ENCODE results near the gene PNLIPRP3.
"Not testable (repeated sequence)": the region's sequence is repeated elsewhere in the genome, so short reads cannot be mapped to it uniquely, and the experiment has no call there.

The PNLIPRP3 gene

GRCh38 chr10:116427671-116428070 is at the start of gene PNLIPRP3:
PNLIPRP3 (plus strand) TSS chr10:116427847; CDS start chr10:116428013, 166 bp downstream.
- H3K4me1 ChIP-seq (ENCODE audit: control insufficient read depth, low read depth, low read length), result no peaks in the 10 kb centered on the region
- no peak within 1 kb of the TSS for H3K9ac ChIP-seq (ENCODE audit: low read length)
- H3K9me3 ChIP-seq (ENCODE audit: control insufficient read depth, low read depth, low read length), result no peaks in the 10 kb centered on the region
- no peaks in the 10 kb centered on the region for H3K27me3 ChIP-seq (ENCODE audit: control insufficient read depth, insufficient read depth, low read length)
- H3K27ac ChIP-seq (ENCODE audit: low read length), result no peak within 1 kb of the TSS
- no peak within 1 kb of the TSS for H3K4me3 ChIP-seq (ENCODE audit: low read length)
- H3K36me3 ChIP-seq (ENCODE audit: control insufficient read depth, low read depth, low read length), result no peaks in the 10 kb centered on the region

GRCh38 chr10:116382290-116382689 is 45.4 kb upstream of the PNLIPRP3 start:
- no peaks in the 10 kb centered on the region for H3K36me3 ChIP-seq (ENCODE audit: control insufficient read depth, low read depth, low read length)
- no peak overlapping the region for H3K9ac ChIP-seq (ENCODE audit: low read length)
- H3K4me1 ChIP-seq (ENCODE audit: control insufficient read depth, low read depth, low read length), result peaks cover 3% of the 10 kb centered on the region
- H3K27me3 ChIP-seq (ENCODE audit: control insufficient read depth, insufficient read depth, low read length), result no peaks in the 10 kb centered on the region
- H3K4me3 ChIP-seq (ENCODE audit: low read length), result no peak overlapping the region
- no peak overlapping the region for H3K27ac ChIP-seq (ENCODE audit: low read length)
- H3K9me3 ChIP-seq (ENCODE audit: control insufficient read depth, low read depth, low read length), result no peaks in the 10 kb centered on the region

GRCh38 chr10:116385311-116385710 is 42.3 kb upstream of the PNLIPRP3 start:
- H3K4me3 ChIP-seq (ENCODE audit: low read length), result no peak overlapping the region
- H3K36me3 ChIP-seq (ENCODE audit: control insufficient read depth, low read depth, low read length), result no peaks in the 10 kb centered on the region
- no peaks in the 10 kb centered on the region for H3K27me3 ChIP-seq (ENCODE audit: control insufficient read depth, insufficient read depth, low read length)
- no peak overlapping the region for H3K9ac ChIP-seq (ENCODE audit: low read length)
- peaks cover 6% of the 10 kb centered on the region for H3K4me1 ChIP-seq (ENCODE audit: control insufficient read depth, low read depth, low read length)
- no peaks in the 10 kb centered on the region for H3K9me3 ChIP-seq (ENCODE audit: control insufficient read depth, low read depth, low read length)
- H3K27ac ChIP-seq (ENCODE audit: low read length), result no peak overlapping the region

- Histone ChIP-seq H3K9me3 (ENCODE audit: control insufficient read depth, low read depth, low read length) (no peaks in the 10 kb centered on the region), H3K27me3 (ENCODE audit: control insufficient read depth, insufficient read depth, low read length) (no peaks in the 10 kb centered on the region), H3K4me1 (ENCODE audit: control insufficient read depth, low read depth, low read length) (peaks cover 8% of the 10 kb centered on the region), H3K9ac (ENCODE audit: low read length) (no peak overlapping the region), H3K4me3 (ENCODE audit: low read length) (no peak overlapping the region), H3K27ac (ENCODE audit: low read length) (no peak overlapping the region), H3K36me3 (ENCODE audit: control insufficient read depth, low read depth, low read length) (no peaks in the 10 kb centered on the region)
Observed at GRCh38 chr10:116385994-116386809, 41.4 kb upstream of the PNLIPRP3 start.

- H3K27ac ChIP-seq (ENCODE audit: low read length); H3K36me3 ChIP-seq (ENCODE audit: control insufficient read depth, low read depth, low read length); H3K9me3 ChIP-seq (ENCODE audit: control insufficient read depth, low read depth, low read length); H3K4me3 ChIP-seq (ENCODE audit: low read length); H3K4me1 ChIP-seq (ENCODE audit: control insufficient read depth, low read depth, low read length); H3K9ac ChIP-seq (ENCODE audit: low read length); H3K27me3 ChIP-seq (ENCODE audit: control insufficient read depth, insufficient read depth, low read length): not testable (repeated sequence)
Observed at GRCh38 chr10:116393246-116393831, 34.3 kb upstream of the PNLIPRP3 start.

- H3K4me1 ChIP-seq (ENCODE audit: control insufficient read depth, low read depth, low read length), result peaks cover under 1% of the 10 kb centered on the region
- H3K27me3 ChIP-seq (ENCODE audit: control insufficient read depth, insufficient read depth, low read length), result no peaks in the 10 kb centered on the region
- H3K9ac ChIP-seq (ENCODE audit: low read length), result no peak overlapping the region
Observed at GRCh38 chr10:116395223-116395985, 32.2 kb upstream of the PNLIPRP3 start.

GRCh38 chr10:116398224-116398623 is 29.4 kb upstream of the PNLIPRP3 start:
- Histone ChIP-seq H3K36me3 (ENCODE audit: control insufficient read depth, low read depth, low read length) (no peaks in the 10 kb centered on the region), H3K4me3 (ENCODE audit: low read length) (no peak overlapping the region), H3K9me3 (ENCODE audit: control insufficient read depth, low read depth, low read length) (no peaks in the 10 kb centered on the region), H3K4me1 (ENCODE audit: control insufficient read depth, low read depth, low read length) (no peaks in the 10 kb centered on the region), H3K9ac (ENCODE audit: low read length) (no peak overlapping the region), H3K27me3 (ENCODE audit: control insufficient read depth, insufficient read depth, low read length) (no peaks in the 10 kb centered on the region), H3K27ac (ENCODE audit: low read length) (no peak overlapping the region)

More at GRCh38 chr10:116395223-116395985, 32.2 kb upstream of the PNLIPRP3 start:
- no peak overlapping the region for H3K27ac ChIP-seq (ENCODE audit: low read length)
- H3K4me3 ChIP-seq (ENCODE audit: low read length), result no peak overlapping the region
- no peaks in the 10 kb centered on the region for H3K36me3 ChIP-seq (ENCODE audit: control insufficient read depth, low read depth, low read length)
- no peaks in the 10 kb centered on the region for H3K9me3 ChIP-seq (ENCODE audit: control insufficient read depth, low read depth, low read length)

- Histone ChIP-seq H3K36me3 (ENCODE audit: control insufficient read depth, low read depth, low read length) (no peaks in the 10 kb centered on the region), H3K27me3 (ENCODE audit: control insufficient read depth, insufficient read depth, low read length) (no peaks in the 10 kb centered on the region), H3K27ac (ENCODE audit: low read length) (no peak overlapping the region), H3K4me1 (ENCODE audit: control insufficient read depth, low read depth, low read length) (no peaks in the 10 kb centered on the region), H3K4me3 (ENCODE audit: low read length) (no peak overlapping the region), H3K9ac (ENCODE audit: low read length) (no peak overlapping the region), H3K9me3 (ENCODE audit: control insufficient read depth, low read depth, low read length) (no peaks in the 10 kb centered on the region)
Observed at GRCh38 chr10:116402858-116403257, 24.8 kb upstream of the PNLIPRP3 start.

- no peaks in the 10 kb centered on the region for H3K4me1 ChIP-seq (ENCODE audit: control insufficient read depth, low read depth, low read length)
- no peaks in the 10 kb centered on the region for H3K27me3 ChIP-seq (ENCODE audit: control insufficient read depth, insufficient read depth, low read length)
- no peaks in the 10 kb centered on the region for H3K36me3 ChIP-seq (ENCODE audit: control insufficient read depth, low read depth, low read length)
- H3K4me3 ChIP-seq (ENCODE audit: low read length), result no peak overlapping the region
- no peak overlapping the region for H3K27ac ChIP-seq (ENCODE audit: low read length)
- no peaks in the 10 kb centered on the region for H3K9me3 ChIP-seq (ENCODE audit: control insufficient read depth, low read depth, low read length)
- no peak overlapping the region for H3K9ac ChIP-seq (ENCODE audit: low read length)
Observed at GRCh38 chr10:116403740-116404250, 23.9 kb upstream of the PNLIPRP3 start.

GRCh38 chr10:116408719-116409118 is 18.9 kb upstream of the PNLIPRP3 start:
- H3K4me1 ChIP-seq (ENCODE audit: control insufficient read depth, low read depth, low read length), result no peaks in the 10 kb centered on the region
- H3K36me3 ChIP-seq (ENCODE audit: control insufficient read depth, low read depth, low read length), result no peaks in the 10 kb centered on the region
- H3K27me3 ChIP-seq (ENCODE audit: control insufficient read depth, insufficient read depth, low read length), result no peaks in the 10 kb centered on the region
- no peaks in the 10 kb centered on the region for H3K9me3 ChIP-seq (ENCODE audit: control insufficient read depth, low read depth, low read length)
- H3K4me3 ChIP-seq (ENCODE audit: low read length), result no peak overlapping the region
- no peak overlapping the region for H3K27ac ChIP-seq (ENCODE audit: low read length)
- no peak overlapping the region for H3K9ac ChIP-seq (ENCODE audit: low read length)

GRCh38 chr10:116410351-116410750 is 17.3 kb upstream of the PNLIPRP3 start:
- Histone ChIP-seq H3K4me3 (ENCODE audit: low read length) (no peak overlapping the region), H3K4me1 (ENCODE audit: control insufficient read depth, low read depth, low read length) (no peaks in the 10 kb centered on the region), H3K27ac (ENCODE audit: low read length) (no peak overlapping the region), H3K36me3 (ENCODE audit: control insufficient read depth, low read depth, low read length) (no peaks in the 10 kb centered on the region), H3K27me3 (ENCODE audit: control insufficient read depth, insufficient read depth, low read length) (no peaks in the 10 kb centered on the region), H3K9me3 (ENCODE audit: control insufficient read depth, low read depth, low read length) (no peaks in the 10 kb centered on the region), H3K9ac (ENCODE audit: low read length) (no peak overlapping the region)

All from iPS-18a (cell line).